Activated CD4-positive, alpha-beta T cell treated with anti-CD3 and anti-CD28 coated beads for 36 hours (primary cell): ENCODE measurements around the gene ZNF136. TPM values are rescaled to one million over a fixed set of nuclear protein-coding genes. Genes with fewer than 3 reads are reported as not detected.

Source experiments
- ATAC-seq: fragments of 200-7000 bp; cut with Tn5 transposase; one replicate; pipeline ENCODE4 v1.10.0; 2021; ENCODE audit warnings: mild to moderate bottlenecking, moderate library complexity
- CTCF ChIA-PET: fragments of 350-600 bp; sonication (Branson Sonifier 250); formaldehyde crosslinking; loops from one replicate; lab custom pipeline; 2021; ENCODE audit warnings: antibody characterized with exemption; lab: Charles Lee
- POLR2A ChIA-PET: fragments of 350-600 bp; sonication (Branson Sonifier 250); formaldehyde crosslinking; loops from one replicate; lab custom pipeline; 2021; ENCODE audit warnings: antibody characterized with exemption, inconsistent platforms; lab: Charles Lee
- DNase-seq: peaks from one replicate; pipeline ENCODE4 v3.0.0-alpha.2; 2020
- H3K27ac Mint-ChIP-seq: one replicate; pipeline ENCODE4 v1.8.0; 2021; ENCODE audit warnings: mixed read lengths
- H3K27me3 Mint-ChIP-seq: one replicate; pipeline ENCODE4 v1.8.0; 2021; ENCODE audit warnings: mixed read lengths
- H3K36me3 Mint-ChIP-seq: one replicate; pipeline ENCODE4 v1.8.0; 2021; ENCODE audit warnings: low read depth, mixed read lengths
- H3K4me1 Mint-ChIP-seq: one replicate; pipeline ENCODE4 v1.8.0; 2021; ENCODE audit warnings: mixed read lengths
- H3K4me3 Mint-ChIP-seq: one replicate; pipeline ENCODE4 v1.8.0; 2021; ENCODE audit warnings: mild to moderate bottlenecking, moderate library complexity, mixed read lengths
- H3K9me3 Mint-ChIP-seq: one replicate; pipeline ENCODE4 v1.8.0; 2021; ENCODE audit warnings: low read depth, mixed read lengths
- intact Hi-C, 2 experiments: fragments of 100-400 bp; cut with DNase I in 1 of 2; cut with micrococcal nuclease in 1 of 2; formaldehyde crosslinking; loops; one replicate each; pipeline versions ENCODE4 v1.14.2 to v1.15.1; 2022 to 2024; cut with DNase I, micrococcal nuclease
- total RNA-seq, 2 experiments: library from RNA; stranded (reverse); gene quantifications; one replicate each; pipeline ENCODE4 v1.2.3, GENCODE V29; 2021

ZNF136 gene
- total RNA-seq, 2 experiments from 2014 or later: 11.7 to 12.9 TPM

DNA sequence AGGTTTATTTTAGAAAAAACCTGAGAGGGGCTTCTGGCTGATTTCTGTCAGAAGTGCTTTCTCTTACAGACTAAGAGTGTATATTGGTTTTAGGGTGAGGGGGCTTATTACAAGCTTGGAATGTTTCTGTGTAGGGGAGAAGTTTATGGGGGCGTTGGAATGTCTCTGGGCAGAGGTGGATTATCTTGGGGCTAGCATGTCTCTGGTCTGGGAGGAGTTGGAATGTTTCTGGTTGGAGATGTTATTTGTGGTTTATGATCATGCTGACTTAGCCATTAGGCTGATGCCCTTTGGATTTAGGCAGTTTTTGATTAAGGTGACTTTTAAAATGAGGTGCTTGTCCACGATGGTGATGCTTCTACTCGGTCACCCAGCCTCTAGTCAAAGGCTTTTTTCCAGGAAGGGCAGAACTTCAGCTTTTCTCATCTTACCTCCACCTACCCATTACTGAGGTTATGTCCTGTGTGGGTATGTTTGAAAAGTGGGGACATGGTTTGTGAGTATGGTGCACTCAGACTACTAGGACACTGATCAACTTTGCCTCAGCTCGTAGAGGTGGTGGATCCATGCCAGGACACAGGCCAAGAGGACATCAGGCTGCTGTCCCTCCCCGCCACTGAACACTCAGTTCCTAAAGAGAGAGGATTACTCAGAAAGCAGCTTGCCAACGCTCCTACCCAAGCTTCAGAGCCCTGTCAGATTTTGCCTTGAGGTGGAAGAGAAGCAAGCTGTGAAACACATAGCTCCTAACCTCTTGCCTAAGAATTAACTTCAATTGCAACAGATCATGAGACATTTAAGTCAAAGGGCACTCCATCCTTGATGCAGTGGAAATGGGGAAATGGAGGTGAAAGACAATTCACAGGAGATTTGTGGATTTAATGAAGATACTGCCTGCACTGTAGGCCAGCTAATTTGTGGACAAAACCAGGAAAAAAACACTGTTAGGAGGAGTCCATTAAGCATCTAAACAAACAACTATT lies 68.1 kb downstream of the ZNF136 start:
- H3K4me3 Mint-ChIP-seq: no peak overlapping the region
- DNase-seq (no peak), ATAC-seq (no peak)
- intact Hi-C loops: no loop called here
- POLR2A ChIA-PET: no interaction called here
- no peak overlapping the region for H3K27ac Mint-ChIP-seq
- no peaks in the 10 kb centered on the region for H3K27me3 Mint-ChIP-seq
- peaks cover 5% of the 10 kb centered on the region for H3K9me3 Mint-ChIP-seq
- CTCF ChIA-PET: no interaction called here
- peaks cover 32% of the 10 kb centered on the region for H3K36me3 Mint-ChIP-seq
- no peaks in the 10 kb centered on the region for H3K4me1 Mint-ChIP-seq

DNA sequence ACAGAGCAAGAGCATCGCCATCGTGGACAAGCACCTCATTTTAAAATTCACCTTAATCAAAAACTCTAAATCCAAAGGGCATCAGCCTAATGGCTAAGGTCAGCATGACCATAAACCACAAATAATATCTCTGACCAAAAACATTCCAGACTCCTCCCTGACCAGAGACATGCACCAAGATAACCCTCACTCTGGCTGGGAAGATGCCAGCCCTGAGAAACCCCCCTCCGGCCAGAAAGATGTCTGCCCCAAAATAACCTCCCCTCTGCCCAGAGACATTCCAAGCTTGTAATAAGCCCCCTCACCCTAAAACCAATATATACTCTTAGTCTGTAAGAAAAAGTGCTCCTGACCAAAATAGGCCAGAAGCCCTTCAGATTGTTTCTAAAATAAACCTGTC lies 70.1 kb downstream of the ZNF136 start:
- H3K9me3 Mint-ChIP-seq: peaks cover 6% of the 10 kb centered on the region
- H3K27me3 Mint-ChIP-seq: no peaks in the 10 kb centered on the region
- no peak overlapping the region for H3K27ac Mint-ChIP-seq
- ATAC-seq (no peak), DNase-seq (no peak)
- intact Hi-C loops: no loop called here
- peaks cover 42% of the 10 kb centered on the region for H3K36me3 Mint-ChIP-seq
- POLR2A ChIA-PET: no interaction called here
- no peak overlapping the region for H3K4me3 Mint-ChIP-seq
- CTCF ChIA-PET: no interaction called here
- no peaks in the 10 kb centered on the region for H3K4me1 Mint-ChIP-seq

DNA sequence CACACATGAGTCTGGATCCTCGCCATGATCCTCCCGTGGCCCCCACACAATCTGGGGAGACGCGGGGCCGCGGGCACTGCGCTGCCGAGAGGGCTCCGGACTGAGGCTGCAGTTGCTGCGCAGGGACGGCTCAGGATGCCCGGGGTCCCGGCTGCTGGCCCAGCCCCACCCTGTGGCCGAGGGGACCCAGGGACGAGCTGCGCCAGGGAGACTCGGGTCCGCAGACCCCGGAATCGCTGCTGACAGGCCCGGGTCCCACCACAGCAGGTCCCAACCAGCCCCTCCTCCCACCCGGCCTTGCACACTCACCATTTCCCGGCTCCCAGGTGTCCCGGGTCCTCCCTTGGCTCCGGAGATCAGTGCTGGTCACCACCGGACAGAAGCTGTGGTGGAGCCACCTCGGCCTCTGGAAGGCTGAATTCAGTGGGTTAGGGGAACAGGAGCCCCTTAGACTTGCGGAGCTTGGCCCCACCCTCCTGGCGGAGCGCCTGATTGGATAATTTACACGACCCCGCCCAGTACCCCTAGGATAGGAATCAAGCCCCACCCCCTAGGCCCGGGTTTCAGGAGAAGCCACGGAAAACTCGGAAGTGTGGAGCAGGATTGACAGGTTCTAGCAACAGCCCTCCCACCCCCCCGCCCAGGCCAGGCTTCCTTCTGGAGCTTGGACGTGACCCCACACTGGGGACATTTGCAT lies 74.4 kb downstream of the ZNF136 start:
- CTCF ChIA-PET: no interaction called here
- no peak for ATAC-seq
- POLR2A ChIA-PET: no interaction called here
- no peak overlapping the region for H3K27ac Mint-ChIP-seq
- H3K4me1 Mint-ChIP-seq: no peaks in the 10 kb centered on the region
- no peak for DNase-seq
- H3K9me3 Mint-ChIP-seq: peaks cover 16% of the 10 kb centered on the region
- no peak overlapping the region for H3K4me3 Mint-ChIP-seq
- H3K27me3 Mint-ChIP-seq: no peaks in the 10 kb centered on the region
- intact Hi-C loops: no loop called here
- peaks cover 43% of the 10 kb centered on the region for H3K36me3 Mint-ChIP-seq

Other genes with a start within 250 kb of the ZNF136 start
- gene ZNF700, start 238.0 kb upstream of the ZNF136 start, total RNA-seq: 10 to 100 TPM; 13.3 to 14.5 TPM
- gene ZNF763, start 198.1 kb upstream of the ZNF136 start, total RNA-seq: 1 to 10 TPM; 1.1 to 1.2 TPM
- gene ZNF433, start 127.4 kb upstream of the ZNF136 start, total RNA-seq: 1 to 10 TPM; 1.2 to 1.5 TPM
- gene ZNF878, start 110.1 kb upstream of the ZNF136 start, total RNA-seq: 1 to 10 TPM; 1.1 TPM
- 1 to 10 TPM; 4.4 to 5.5 TPM for gene ZNF844, start 98.4 kb upstream of the ZNF136 start, total RNA-seq
- 1 to 10 TPM; 3.2 to 3.3 TPM for gene ZNF20, start 22.7 kb upstream of the ZNF136 start, total RNA-seq
- gene ZNF625, start 6.4 kb upstream of the ZNF136 start, total RNA-seq: 1 to 10 TPM; 3.8 to 5.5 TPM
- gene ZNF44, start 131.8 kb downstream of the ZNF136 start, total RNA-seq: 1 to 10 TPM; 7.3 to 8.1 TPM
- gene ZNF563, start 170.5 kb downstream of the ZNF136 start, total RNA-seq: 1 to 10 TPM; 6.6 to 6.7 TPM
- 1 to 10 TPM; 1.1 to 1.7 TPM for gene ZNF442, start 202.6 kb downstream of the ZNF136 start, total RNA-seq
- 1 to 10 TPM; 4.0 to 4.3 TPM for gene ZNF799, start 238.2 kb downstream of the ZNF136 start, total RNA-seq